NCI-H748 (cell line): ENCODE data around the gene LTB4R.

Source experiments
- DNase-seq: peaks from one replicate; lab custom pipeline; 2025; ENCODE audit not compliant: unreplicated experiment; lab: John Stamatoyannopoulos, UW

Gene LTB4R

GRCh38 chr14:24310646-24311604 lies at the start of gene LTB4R:
TSS of gene LTB4R (plus strand) at chr14:24311502. CDS start at chr14:24315652, 4,150 bp downstream.
- DNase-seq = peak; percentile 91

DNA sequence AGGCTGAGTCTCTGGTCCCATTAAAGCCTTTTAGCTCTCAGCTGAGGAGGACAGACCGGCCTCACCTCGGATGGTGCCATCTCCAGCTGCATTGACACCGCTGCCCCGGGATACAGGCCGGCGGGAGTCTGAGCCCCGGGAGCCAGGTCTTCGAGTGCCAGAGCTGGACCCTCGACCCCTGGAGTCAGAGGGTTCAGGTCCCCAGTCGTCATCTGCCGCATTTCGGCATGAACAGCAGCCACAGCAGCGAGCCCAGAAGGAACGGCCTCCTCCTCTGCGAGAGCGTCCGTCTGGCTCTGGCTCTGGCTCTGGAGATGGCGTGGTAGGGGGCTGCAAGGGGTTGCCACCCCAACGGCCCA lies 49.4 kb upstream of the LTB4R start:
- DNase-seq = no peak

- no peak for DNase-seq
Observed at GRCh38 chr14:24262821-24263733, 48.2 kb upstream of the LTB4R start, which contains the start of gene TGM1. TSS of gene TGM1 (minus strand) at chr14:24263177. CDS start at chr14:24262352, 825 bp downstream.

GRCh38 chr14:24263848-24264247 lies 47.5 kb upstream of the LTB4R start:
- no peak for DNase-seq

DNA sequence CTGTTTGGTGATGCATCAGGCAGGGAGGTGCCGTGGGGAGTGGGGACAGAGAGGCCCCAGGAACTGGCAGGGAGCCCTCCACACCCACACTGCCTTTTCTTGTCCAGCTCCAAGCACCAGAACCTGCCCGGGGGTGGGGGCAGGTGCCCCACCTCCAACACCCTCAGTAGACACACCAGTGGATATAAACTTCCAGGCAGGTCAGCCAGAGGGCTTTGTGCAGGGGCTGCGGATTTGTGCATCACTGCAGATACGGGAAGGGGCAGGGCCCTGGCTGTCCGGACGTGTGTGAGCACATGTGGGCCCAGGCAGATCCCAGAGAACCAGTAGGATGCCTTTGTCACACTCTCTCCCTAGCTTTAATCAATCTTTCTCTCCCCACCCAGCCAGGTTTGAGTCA lies 47.0 kb upstream of the LTB4R start:
- DNase-seq = no peak

- no peak for DNase-seq
Observed at GRCh38 chr14:24266344-24267244, 44.7 kb upstream of the LTB4R start.

- DNase-seq = no peak
Observed at GRCh38 chr14:24267516-24267915, 43.8 kb upstream of the LTB4R start.

DNA sequence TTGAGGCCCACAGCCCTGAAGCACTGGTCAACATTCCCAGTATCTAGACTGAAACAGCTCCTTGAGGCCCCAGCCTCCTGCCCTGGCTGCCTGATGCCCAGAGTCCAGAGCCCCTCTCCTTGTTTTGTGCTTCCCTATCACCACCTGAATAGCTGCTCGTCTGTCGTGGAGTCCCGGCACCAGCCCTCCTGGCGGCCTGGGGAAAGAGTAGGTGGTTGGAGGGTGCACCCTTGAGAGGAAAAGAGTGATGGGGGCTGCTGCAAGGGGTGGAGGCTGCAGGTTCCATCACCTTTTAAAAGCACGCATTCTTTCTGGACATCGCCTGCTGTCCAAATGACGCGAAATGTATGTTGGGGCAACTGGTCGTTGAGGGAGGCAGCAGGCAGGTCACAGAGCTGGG lies 43.1 kb upstream of the LTB4R start:
- no peak for DNase-seq

DNA sequence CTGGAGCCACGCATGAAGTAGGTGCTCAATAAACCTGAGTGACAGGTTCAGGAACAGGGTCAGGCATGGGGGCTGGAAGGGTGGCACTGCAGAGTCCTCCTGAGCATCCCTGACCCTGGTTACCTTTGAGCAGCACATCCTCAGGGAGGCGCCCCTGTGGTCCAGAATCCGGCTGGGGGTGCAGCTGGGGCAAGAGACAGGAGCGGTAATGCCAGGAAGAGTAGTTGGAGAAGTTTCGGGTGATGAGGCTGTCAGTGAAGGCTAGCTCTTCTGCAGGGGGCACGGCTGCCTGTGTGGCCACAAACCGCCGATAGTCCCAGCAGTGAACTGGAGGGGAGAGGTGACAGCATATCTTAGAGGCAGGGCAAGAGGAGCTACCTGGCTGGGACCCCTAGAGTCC lies 41.9 kb upstream of the LTB4R start:
- DNase-seq = no peak

DNA sequence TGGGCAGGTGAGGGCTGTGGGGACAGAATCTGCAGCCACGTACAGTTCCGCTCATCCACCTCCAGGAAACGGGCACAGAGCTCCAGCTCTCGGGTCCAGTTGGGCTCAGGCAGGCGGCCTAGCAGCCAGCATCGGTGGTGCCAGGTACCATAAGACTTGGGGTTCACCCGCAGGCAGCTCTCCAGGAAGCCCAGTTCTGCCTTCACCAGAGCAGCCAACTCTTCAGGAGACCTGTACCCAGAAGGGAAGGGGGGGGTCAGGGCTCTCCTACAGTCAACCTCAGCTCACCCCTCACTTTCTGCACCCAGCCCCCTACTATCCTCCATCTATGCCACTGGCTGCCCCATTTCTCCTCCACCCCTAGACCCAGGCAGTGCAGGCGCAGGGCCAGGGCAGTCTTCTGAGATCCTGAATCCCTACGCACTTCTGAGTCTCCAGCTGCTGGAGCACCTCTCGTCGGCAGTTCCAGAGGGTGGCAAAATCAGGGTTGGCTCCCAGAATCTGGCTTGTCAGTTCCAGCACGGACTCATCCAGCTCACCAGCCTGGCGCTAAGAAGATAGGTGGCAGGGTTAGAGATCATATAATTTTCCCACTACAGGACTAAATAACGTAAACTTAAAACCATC lies 41.3 kb upstream of the LTB4R start:
- no peak for DNase-seq

DNA sequence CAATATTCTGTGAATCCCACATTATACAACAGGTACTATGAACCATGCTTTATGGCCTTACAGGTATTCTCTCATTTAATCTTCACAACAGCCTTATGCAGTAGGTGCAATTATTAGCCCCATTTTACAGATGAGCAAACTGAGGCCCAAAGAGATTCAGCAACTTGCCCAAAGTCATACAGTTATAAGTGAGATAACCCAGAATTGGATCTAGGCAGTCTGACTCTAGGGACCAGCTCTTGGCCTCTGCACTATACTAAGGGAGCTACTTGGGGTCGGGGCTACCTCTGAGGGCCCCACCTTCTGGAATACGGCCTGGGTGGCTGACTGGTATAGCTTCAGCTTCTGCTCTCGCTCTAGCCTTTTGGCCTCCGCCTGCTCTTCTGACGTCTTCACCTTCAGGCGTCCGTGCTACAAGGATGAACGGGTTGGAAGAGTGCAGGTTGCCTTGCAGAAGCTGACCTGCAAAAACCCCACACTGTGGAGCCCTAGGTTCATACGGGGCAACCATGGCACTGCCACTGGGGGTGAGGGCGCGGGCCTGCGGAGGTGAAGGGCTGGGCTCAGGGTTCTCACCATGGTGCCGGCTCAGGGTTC lies 40.7 kb upstream of the LTB4R start:
- peak; percentile 56 for DNase-seq

- DNase-seq = peak; percentile 96
Observed at GRCh38 chr14:24271134-24271833, 40.0 kb upstream of the LTB4R start, which contains the start of gene RABGGTA. TSS of gene RABGGTA (minus strand) at chr14:24271597. CDS start at chr14:24271115, 482 bp downstream.

DNA sequence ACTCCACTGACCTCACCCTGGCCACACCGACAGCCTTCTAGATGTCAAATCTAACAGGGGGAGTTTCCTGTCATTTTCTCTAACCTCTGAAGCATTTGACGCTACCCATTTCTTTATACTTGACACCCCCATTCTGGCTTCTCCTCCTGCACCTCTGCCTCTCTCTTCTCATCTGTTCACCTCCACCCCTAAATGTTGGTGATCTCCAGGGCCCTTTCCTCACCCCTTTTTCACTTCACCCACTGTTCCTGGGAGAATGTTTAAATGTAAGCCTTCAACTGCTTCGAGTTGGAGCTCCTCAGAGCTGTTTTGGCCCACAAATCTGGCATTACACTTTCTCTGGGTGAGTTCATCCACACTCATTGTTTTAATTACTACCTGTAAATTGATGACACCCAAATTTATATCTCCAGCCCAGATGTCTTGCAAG lies 39.5 kb upstream of the LTB4R start:
- DNase-seq = no peak

- DNase-seq = no peak
Observed at GRCh38 chr14:24272467-24272866, 38.8 kb upstream of the LTB4R start.

DNA sequence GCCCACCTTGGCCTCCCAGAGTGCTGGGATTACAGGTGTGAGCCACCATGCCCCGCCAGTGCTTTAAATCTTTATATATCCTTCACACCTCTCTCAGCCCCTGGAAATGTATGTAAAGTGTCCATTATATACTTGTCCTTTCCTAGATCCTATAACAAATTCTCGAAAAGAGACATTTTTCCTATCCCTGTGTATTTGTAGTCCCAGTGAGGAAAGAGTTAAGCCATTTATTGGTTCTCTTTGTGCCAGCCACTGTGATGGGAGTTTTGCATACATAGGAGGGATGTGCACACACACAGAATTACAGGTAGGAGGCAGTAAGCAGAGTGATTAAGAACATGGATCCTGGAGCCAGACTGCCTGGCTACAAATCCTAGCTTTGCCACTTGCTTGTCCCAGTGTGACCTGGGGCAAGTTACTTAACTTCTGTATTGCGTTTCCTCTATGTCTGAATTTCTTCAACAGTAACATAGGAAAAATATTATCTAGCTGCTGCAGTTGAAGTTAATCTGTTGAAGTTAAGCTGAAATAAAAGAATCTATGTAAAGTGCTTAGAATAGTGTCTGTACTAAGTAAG lies 37.8 kb upstream of the LTB4R start:
- peak; percentile 8 for DNase-seq

DNA sequence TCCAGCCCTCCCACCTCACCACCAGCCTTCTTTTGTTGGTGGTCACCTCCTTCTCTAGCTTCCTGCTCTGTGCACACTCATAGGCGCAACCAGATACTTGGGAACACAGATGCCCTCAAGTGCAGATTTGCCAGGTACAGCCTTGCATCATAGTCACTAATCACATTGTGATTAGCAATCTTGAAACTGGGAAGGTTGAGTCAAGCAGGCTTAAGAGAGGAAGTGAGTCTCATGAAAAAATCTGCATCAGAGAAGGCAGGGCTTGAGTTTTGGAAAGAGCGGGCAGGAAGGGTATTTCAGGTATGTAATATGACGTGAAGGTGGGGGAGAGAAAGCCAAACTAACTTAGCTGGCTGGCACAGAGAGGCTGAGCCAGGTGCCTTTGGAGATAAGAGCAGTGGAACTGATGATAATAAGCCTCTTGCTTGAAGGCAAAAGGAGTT lies 37.2 kb upstream of the LTB4R start:
- DNase-seq = no peak

GRCh38 chr14:24277071-24277470 lies 34.2 kb upstream of the LTB4R start:
- no peak for DNase-seq

DNA sequence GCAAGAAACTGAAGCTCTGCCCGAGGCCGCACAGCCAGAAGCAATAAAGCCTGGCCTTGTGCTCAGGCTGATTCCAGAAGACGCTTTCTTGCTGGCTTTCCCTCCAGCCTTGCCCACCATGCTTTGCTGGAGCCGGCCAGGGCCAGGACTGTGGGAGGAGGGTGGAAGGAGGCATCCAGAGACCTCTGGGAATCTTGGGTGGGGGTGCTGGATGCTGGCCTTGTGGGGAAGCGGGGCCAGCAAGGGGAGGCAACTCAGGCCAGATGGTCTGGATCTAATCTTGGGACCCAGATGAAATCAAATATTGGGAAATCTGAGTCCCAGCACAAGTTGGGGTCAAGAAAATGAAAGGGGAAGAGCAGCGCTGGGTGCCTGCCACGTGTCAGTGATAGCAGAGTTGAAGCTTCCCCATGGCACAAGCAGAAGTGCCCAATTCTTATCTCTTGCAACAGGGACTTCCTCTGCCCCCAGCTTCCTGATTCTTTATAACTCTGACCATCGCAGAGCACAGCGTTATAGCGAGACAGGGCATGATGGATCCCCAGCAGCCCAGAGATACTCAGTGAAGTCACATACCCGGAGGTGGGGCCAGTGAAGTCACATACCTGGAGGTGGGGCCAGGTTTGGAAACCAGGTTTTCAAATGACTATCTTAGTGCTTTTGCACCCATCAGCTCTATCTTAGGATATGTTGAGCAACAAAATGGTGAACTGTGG lies 33.5 kb upstream of the LTB4R start:
- DNase-seq = no peak
